ENCODE measurements around the gene GCNT1. TPM values are rescaled to one million over a fixed set of nuclear protein-coding genes. Genes with fewer than 3 reads are reported as not detected.
"Not testable (repeated sequence)": the region's sequence is repeated elsewhere in the genome, so short reads cannot be mapped to it uniquely, and the experiment has no call there.

GCNT1 gene
- total and polyA plus RNA-seq, 4 experiments from 2014 or later: 3.4 to 9.3 (median 7.5) TPM

DNA sequence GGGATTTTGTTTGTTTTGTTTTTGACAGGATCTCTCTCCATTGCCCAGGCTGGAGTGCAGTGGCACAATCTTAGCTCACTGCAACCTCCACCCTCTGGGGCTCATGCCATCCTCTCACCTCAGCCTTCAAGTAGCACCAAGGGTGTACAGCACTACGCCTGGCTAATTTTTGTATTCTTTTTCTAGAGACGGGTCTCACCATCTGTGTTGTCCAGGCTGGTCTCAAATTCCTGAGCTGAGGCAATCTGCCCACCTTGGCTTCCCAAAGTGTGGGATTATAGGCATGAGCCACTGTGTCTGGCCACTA, 7.3 kb downstream of the GCNT1 start:
- Histone ChIP-seq H3K9me3 (ENCODE audit: control insufficient read depth in 1 of 2, low read length in 2 of 2) (no peaks in the 10 kb centered on the region), H3K4me1 (ENCODE audit: insufficient read depth, low read length) (no peaks in the 10 kb centered on the region), H3K4me3 (ENCODE audit: low read length in 2 of 2) (no peak overlapping the region), H3K27me3 (ENCODE audit: insufficient read depth, low read length) (no peaks in the 10 kb centered on the region), H3K36me3 (ENCODE audit: insufficient read depth, low read length) (no peaks in the 10 kb centered on the region), H3K27ac (ENCODE audit: low read depth, low read length) (no peak overlapping the region)
- POLR2A ChIA-PET (ENCODE audit: partially characterized antibody): no interaction called here
- intact Hi-C loops (cut with micrococcal nuclease): no loop called here
- no peak overlapping the region for H3K4me3 Mint-ChIP-seq
- DNase-seq: no peak
- H3K36me3 Mint-ChIP-seq: peaks cover 0 to 11% of the 10 kb centered on the region in 2 donors
- no peaks in the 10 kb centered on the region for H3K9me3 Mint-ChIP-seq
- H3K27ac Mint-ChIP-seq: no peak overlapping the region
- H3K4me1 Mint-ChIP-seq: peaks cover 0 to 12% (median 4%) of the 10 kb centered on the region in 4 donors
- no peaks in the 10 kb centered on the region for H3K27me3 Mint-ChIP-seq
- CTCF ChIA-PET (ENCODE audit: partially characterized antibody): no interaction called here

DNA sequence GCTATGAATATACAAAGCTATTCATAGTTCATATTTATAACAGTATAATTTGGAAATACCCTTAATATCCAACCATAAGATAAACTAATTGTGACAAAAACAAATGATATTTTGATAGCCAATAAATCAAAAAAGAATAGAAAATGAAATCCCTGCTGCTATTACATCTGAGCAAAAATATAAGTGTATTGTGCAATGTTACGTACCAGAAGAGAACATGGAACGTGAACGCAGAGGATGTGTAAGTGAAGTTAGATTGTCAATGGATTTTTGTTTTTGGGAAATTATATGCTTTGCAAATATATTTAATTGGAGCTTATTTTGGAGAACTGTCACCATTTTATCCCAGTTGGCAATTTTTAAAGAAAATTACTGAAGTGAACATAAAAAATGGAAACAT, 15.4 kb downstream of the GCNT1 start:
- Histone ChIP-seq H3K36me3 (ENCODE audit: insufficient read depth, low read length) (no peaks in the 10 kb centered on the region), H3K27ac (ENCODE audit: low read depth, low read length) (no peak overlapping the region), H3K4me3 (ENCODE audit: low read length in 2 of 2) (no peak overlapping the region), H3K4me1 (ENCODE audit: insufficient read depth, low read length) (no peaks in the 10 kb centered on the region), H3K27me3 (ENCODE audit: insufficient read depth, low read length) (no peaks in the 10 kb centered on the region), H3K9me3 (ENCODE audit: control insufficient read depth in 1 of 2, low read length in 2 of 2) (no peaks in the 10 kb centered on the region)
- Mint-ChIP-seq H3K36me3 (peaks cover 7 to 14% of the 10 kb centered on the region in 2 donors), H3K9me3 (peaks cover 0 to 11% (median 7%) of the 10 kb centered on the region in 8 donors), H3K27ac (no peak overlapping the region), H3K4me3 (no peak overlapping the region), H3K27me3 (no peaks in the 10 kb centered on the region), H3K4me1 (peaks cover 0 to 2% (median 0%) of the 10 kb centered on the region in 4 donors)
- ChIA-PET CTCF (ENCODE audit: partially characterized antibody) (interaction anchor here (1.0 to 1.4 kb wide), 2 partner anchors 15 to 27 kb away, joined by 3 to 4 read pairs; partner anchors contain the start of gene GCNT1), POLR2A (ENCODE audit: partially characterized antibody) (no interaction called here)
- intact Hi-C loops (cut with micrococcal nuclease): no loop called here
- DNase-seq: no peak

DNA sequence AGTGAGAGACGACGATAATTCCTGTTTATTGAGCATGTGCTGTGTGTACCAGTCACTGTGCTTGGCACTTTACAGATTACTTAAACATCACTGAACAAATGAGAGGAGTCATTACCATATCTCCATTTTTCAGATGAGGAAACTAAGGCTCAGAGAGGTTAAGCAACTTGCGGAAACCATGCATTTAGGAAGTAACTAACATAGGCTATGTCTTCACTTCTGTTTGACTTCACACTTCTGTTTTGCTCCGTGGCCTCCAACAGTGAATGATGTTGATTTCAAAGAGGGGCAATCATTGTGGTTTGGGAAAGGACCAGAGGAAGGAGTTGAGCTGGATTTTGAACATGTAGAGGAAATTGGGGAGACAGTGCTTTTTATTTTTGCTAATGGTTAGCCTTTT, 16.7 kb downstream of the GCNT1 start:
- Histone ChIP-seq H3K4me1 (ENCODE audit: insufficient read depth, low read length) (no peaks in the 10 kb centered on the region), H3K4me3 (ENCODE audit: low read length in 2 of 2) (no peak overlapping the region), H3K27ac (ENCODE audit: low read depth, low read length) (no peak overlapping the region), H3K36me3 (ENCODE audit: insufficient read depth, low read length) (no peaks in the 10 kb centered on the region), H3K27me3 (ENCODE audit: insufficient read depth, low read length) (no peaks in the 10 kb centered on the region), H3K9me3 (ENCODE audit: control insufficient read depth in 1 of 2, low read length in 2 of 2) (no peaks in the 10 kb centered on the region)
- CTCF ChIA-PET (ENCODE audit: partially characterized antibody): no interaction called here
- DNase-seq: no peak
- Mint-ChIP-seq H3K27me3 (no peaks in the 10 kb centered on the region), H3K9me3 (peaks cover 0 to 15% (median 9%) of the 10 kb centered on the region in 8 donors), H3K4me1 (peaks cover 0 to 2% (median 0%) of the 10 kb centered on the region in 4 donors), H3K4me3 (no peak overlapping the region), H3K27ac (no peak overlapping the region), H3K36me3 (peaks cover 7 to 14% of the 10 kb centered on the region in 2 donors)
- POLR2A ChIA-PET (ENCODE audit: partially characterized antibody): no interaction called here
- intact Hi-C loops (cut with micrococcal nuclease): no loop called here

DNA sequence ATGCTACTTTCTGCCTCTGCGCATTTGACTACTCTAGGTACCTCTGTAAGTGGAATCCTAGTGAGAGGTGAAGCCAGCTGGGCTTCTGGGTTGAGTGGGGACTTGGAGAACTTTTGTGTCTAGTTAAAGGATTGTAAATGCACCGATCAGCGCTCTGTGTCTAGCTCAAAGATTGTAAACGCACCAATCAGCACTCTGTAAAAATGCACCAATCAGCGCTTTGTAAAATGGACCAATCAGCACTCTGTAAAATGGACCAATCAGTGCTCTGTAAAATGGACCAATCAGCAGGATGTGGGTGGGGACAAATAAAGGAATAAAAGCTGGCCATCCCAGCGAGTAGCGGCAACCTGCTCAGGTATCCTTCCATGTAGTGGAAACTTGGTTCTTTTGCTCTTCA, 18.8 kb downstream of the GCNT1 start:
- not testable (repeated sequence) for H3K27me3 Mint-ChIP-seq, H3K27ac Mint-ChIP-seq

DNA sequence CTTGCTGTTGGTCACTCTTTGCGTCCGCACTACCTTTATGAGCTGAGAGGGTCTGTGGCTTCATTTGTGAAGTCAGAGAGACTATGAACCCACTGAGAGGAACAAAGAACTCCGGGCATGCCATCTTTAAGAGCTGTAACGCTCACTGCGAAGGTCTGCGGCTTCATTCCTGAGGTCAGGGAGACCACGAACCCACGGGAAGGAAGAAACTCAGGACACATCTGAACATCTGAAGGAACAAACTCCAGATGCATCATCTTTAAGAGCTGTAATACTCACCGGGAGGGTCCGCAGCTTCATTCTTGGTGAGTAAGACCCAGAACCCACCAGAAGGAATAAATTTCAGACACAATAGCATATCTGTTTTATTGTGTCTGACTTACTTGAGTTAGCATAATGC, 19.2 kb downstream of the GCNT1 start:
- Mint-ChIP-seq H3K27me3 (no peaks in the 10 kb centered on the region), H3K4me3 (no peak overlapping the region), H3K9me3 (peaks cover 0 to 15% (median 9%) of the 10 kb centered on the region in 8 donors), H3K27ac (no peak overlapping the region), H3K4me1 (no peaks in the 10 kb centered on the region), H3K36me3 (peaks cover 7 to 14% of the 10 kb centered on the region in 2 donors)
- Histone ChIP-seq H3K4me3 (ENCODE audit: low read length in 2 of 2) (no peak overlapping the region), H3K27ac (ENCODE audit: low read depth, low read length) (no peak overlapping the region), H3K9me3 (ENCODE audit: control insufficient read depth in 1 of 2, low read length in 2 of 2) (no peaks in the 10 kb centered on the region), H3K27me3 (ENCODE audit: insufficient read depth, low read length) (no peaks in the 10 kb centered on the region), H3K4me1 (ENCODE audit: insufficient read depth, low read length) (no peaks in the 10 kb centered on the region), H3K36me3 (ENCODE audit: insufficient read depth, low read length) (no peaks in the 10 kb centered on the region)
- ChIA-PET CTCF (ENCODE audit: partially characterized antibody) (no interaction called here), POLR2A (ENCODE audit: partially characterized antibody) (no interaction called here)
- no peak for DNase-seq
- intact Hi-C loops (cut with micrococcal nuclease): no loop called here

More for the DNA sequence above, 18.8 kb downstream of the GCNT1 start:
- H3K36me3 ChIP-seq (ENCODE audit: insufficient read depth, low read length); H3K4me1 ChIP-seq (ENCODE audit: insufficient read depth, low read length); H3K9me3 ChIP-seq (ENCODE audit: control insufficient read depth in 1 of 2, low read length in 2 of 2); H3K4me3 Mint-ChIP-seq; intact Hi-C loops (cut with micrococcal nuclease); DNase-seq; POLR2A ChIA-PET (ENCODE audit: partially characterized antibody); CTCF ChIA-PET (ENCODE audit: partially characterized antibody); H3K27me3 ChIP-seq (ENCODE audit: insufficient read depth, low read length); H3K4me3 ChIP-seq (ENCODE audit: low read length in 2 of 2); H3K4me1 Mint-ChIP-seq; H3K27ac ChIP-seq (ENCODE audit: low read depth, low read length): not testable (repeated sequence)
- Mint-ChIP-seq H3K36me3 (peaks cover 7 to 14% of the 10 kb centered on the region in 2 donors), H3K9me3 (peaks cover 0 to 15% (median 9%) of the 10 kb centered on the region in 8 donors)

DNA sequence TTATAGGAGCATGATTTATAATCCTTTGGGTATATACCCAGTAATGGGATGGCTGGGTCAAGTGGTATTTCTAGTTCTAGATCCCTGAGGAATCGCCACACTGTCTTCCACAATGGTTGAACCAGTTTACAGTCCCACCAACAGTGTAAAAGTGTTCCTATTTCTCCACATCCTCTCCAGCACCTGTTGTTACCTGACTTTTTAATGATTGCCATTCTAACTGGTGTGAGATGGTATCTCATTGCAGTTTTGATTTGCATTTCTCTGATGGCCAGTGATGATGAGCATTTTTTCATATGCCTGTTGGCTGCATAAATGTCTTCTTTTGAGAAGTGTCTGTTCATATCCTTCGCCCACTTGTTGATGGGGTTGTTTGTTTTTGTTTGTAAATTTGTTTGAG, 20.4 kb downstream of the GCNT1 start:
- H3K4me3 ChIP-seq (ENCODE audit: low read length in 2 of 2); intact Hi-C loops (cut with micrococcal nuclease); POLR2A ChIA-PET (ENCODE audit: partially characterized antibody); H3K4me3 Mint-ChIP-seq; H3K27me3 Mint-ChIP-seq; H3K27ac Mint-ChIP-seq; H3K4me1 Mint-ChIP-seq; H3K36me3 ChIP-seq (ENCODE audit: insufficient read depth, low read length); H3K27ac ChIP-seq (ENCODE audit: low read depth, low read length); H3K27me3 ChIP-seq (ENCODE audit: insufficient read depth, low read length); H3K9me3 ChIP-seq (ENCODE audit: control insufficient read depth in 1 of 2, low read length in 2 of 2); CTCF ChIA-PET (ENCODE audit: partially characterized antibody); H3K4me1 ChIP-seq (ENCODE audit: insufficient read depth, low read length); DNase-seq: not testable (repeated sequence)
- peaks cover 0 to 15% (median 9%) of the 10 kb centered on the region in 8 donors for H3K9me3 Mint-ChIP-seq
- peaks cover 7 to 17% of the 10 kb centered on the region in 2 donors for H3K36me3 Mint-ChIP-seq

DNA sequence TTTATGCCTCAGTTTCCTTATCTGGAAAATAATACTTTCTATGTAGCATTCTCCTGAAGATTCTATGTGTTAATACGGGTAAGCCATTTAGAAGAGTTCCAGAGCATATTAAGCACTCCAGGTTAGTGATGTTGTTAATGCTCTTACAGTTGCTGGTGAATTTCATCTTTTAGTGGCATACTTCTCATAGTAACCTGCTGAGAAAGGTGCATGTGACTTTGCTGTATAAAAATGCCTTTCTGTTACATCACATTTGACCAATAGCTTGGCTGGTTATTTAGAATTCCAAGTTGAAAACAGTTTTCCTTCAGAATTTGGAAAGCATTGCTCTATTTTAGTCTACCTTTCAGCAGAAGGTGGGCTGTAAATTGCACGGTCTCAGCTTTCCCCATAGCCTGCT, 27.2 kb downstream of the GCNT1 start:
- Histone ChIP-seq H3K9me3 (ENCODE audit: control insufficient read depth in 1 of 2, low read length in 2 of 2) (no peaks in the 10 kb centered on the region), H3K4me3 (ENCODE audit: low read length in 2 of 2) (no peak overlapping the region), H3K27me3 (ENCODE audit: insufficient read depth, low read length) (no peaks in the 10 kb centered on the region), H3K36me3 (ENCODE audit: insufficient read depth, low read length) (no peaks in the 10 kb centered on the region), H3K27ac (ENCODE audit: low read depth, low read length) (no peak overlapping the region), H3K4me1 (ENCODE audit: insufficient read depth, low read length) (peaks cover 10% of the 10 kb centered on the region)
- no peaks in the 10 kb centered on the region for H3K9me3 Mint-ChIP-seq
- no peak overlapping the region for H3K27ac Mint-ChIP-seq
- intact Hi-C loops (cut with micrococcal nuclease): no loop called here
- no peak for DNase-seq
- peaks cover 13 to 27% (median 17%) of the 10 kb centered on the region in 4 donors for H3K4me1 Mint-ChIP-seq
- no peaks in the 10 kb centered on the region for H3K27me3 Mint-ChIP-seq
- H3K4me3 Mint-ChIP-seq: no peak overlapping the region
- POLR2A ChIA-PET (ENCODE audit: partially characterized antibody): no interaction called here
- CTCF ChIA-PET (ENCODE audit: partially characterized antibody): no interaction called here
- peaks cover 3 to 16% of the 10 kb centered on the region in 2 donors for H3K36me3 Mint-ChIP-seq
